Prostate gland (tissue), 2 donors: ENCODE measurements around the gene RAMACL. TPM values are rescaled to one million over a fixed set of nuclear protein-coding genes. Genes with fewer than 3 reads are reported as not detected.

Source experiments
- DNase-seq: peaks from one replicate; pipeline ENCODE4 v3.0.0-alpha.2; 2019; ENCODE audit warnings: low spot score
- H3K27ac ChIP-seq, 2 donors: fragments of 200-600 bp; sonication (generic); 2 replicates each; pipeline ENCODE4 v1.5.1; 2017 to 2019
- H3K27me3 ChIP-seq: fragments of 200-600 bp; sonication (generic); replicated peaks from 2 replicates; pipeline ENCODE4 v1.5.1; 2019; ENCODE audit not compliant: insufficient read depth
- H3K36me3 ChIP-seq, 2 donors: fragments of 200-600 bp; sonication (generic); 1 replicate in 1 of 2; 2 replicates in 1 of 2; pipeline versions ENCODE4 v1.5.1 to v1.8.1; 2017 to 2019
- H3K4me1 ChIP-seq: fragments of 200-600 bp; sonication (generic); replicated peaks from 2 replicates; pipeline ENCODE4 v1.5.1; 2019
- H3K4me3 ChIP-seq, 2 donors: fragments of 200-600 bp; sonication (generic); 2 replicates each; pipeline ENCODE4 v1.5.1; 2017 to 2019
- H3K9me3 ChIP-seq: fragments of 200-600 bp; sonication (generic); 2 replicates; pipeline ENCODE4 v1.5.1; 2017
- CTCF ChIP-seq, 4 experiments: fragments of 200-600 bp in 2 of 4; fragments of 450-650 bp in 2 of 4; sonication (generic) in 2 of 4; IDR thresholded peaks; 1 replicate in 3 of 4; 2 replicates in 1 of 4; pipeline ENCODE4 v1.5.1; 2016 to 2019; ENCODE audit warnings: antibody characterized with exemption in 4 of 4, mild to moderate bottlenecking in 2 of 4, moderate library complexity in 2 of 4
- POLR2A ChIP-seq: fragments of 450-650 bp; IDR thresholded peaks from one replicate; pipeline ENCODE4 v1.6.1; 2016; ENCODE audit warnings: antibody characterized with exemption, mild to moderate bottlenecking
- POLR2AphosphoS5 ChIP-seq: sonication (generic); formaldehyde crosslinking; IDR thresholded peaks from one replicate; pipeline ENCODE4 v1.6.1; 2017; ENCODE audit warnings: antibody characterized with exemption
- WGBS: methylation state at CpG from one replicate; pipeline ENCODE4 v1.1.5; 2018; 5-methylcytosine and 5-hydroxymethylcytosine counted together
- intact Hi-C: fragments of 100-400 bp; cut with DNase I; formaldehyde crosslinking; loops from one replicate; pipeline ENCODE4 v1.14.2; 2022
- total RNA-seq, 2 donors: library from RNA; depleted of rRNA; stranded (reverse); fragments of >200 nt; gene quantifications; one replicate each; pipeline ENCODE4 v1.1.0, GENCODE V29; 2016

The RAMACL gene
- total RNA-seq, 2 donors from 2014 or later = 0.68 to 1.1 TPM

- Histone ChIP-seq H3K4me1 (no peaks in the 10 kb centered on the region), H3K36me3 (no peaks in the 10 kb centered on the region), H3K27me3 (no peaks in the 10 kb centered on the region), H3K9me3 (no peaks in the 10 kb centered on the region), H3K4me3 (no peak overlapping the region), H3K27ac (no peak overlapping the region)
- TF ChIP-seq CTCF (IDR thresholded peaks at IDR 0.05) (no peak), POLR2A (no peak), POLR2AphosphoS5 (no peak)
- intact Hi-C loops = no loop called here
- WGBS = 92% methylated on average over 10 of the region's 10 CpGs
- no peak for DNase-seq
These were observed 28.1 kb upstream of the RAMACL start for GRCh38 chr6:166614589-166614988.

DNA sequence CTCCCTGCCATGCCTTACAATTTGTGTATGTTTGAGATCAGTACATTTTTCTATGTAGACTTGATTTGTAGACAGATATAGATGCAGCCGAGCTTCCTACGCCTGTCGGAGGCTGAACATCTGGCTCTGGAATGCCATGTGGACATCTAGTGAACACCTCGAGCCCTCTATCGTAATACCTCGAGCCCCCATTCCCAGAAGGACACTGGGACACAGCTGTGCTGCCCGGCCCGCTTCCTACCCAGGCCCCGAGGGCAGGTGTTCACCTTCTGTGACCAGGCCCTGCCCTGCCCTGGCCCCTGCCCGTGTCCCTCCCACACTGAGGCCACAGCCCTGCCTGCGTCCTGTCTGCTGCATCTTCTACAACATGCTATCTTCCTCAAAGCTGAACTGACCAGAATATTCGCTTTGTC is 27.7 kb upstream of the RAMACL start:
- no peaks in the 10 kb centered on the region for H3K9me3 ChIP-seq
- no peaks in the 10 kb centered on the region for H3K4me1 ChIP-seq
- no peak overlapping the region for H3K27ac ChIP-seq
- no peak for DNase-seq
- H3K4me3 ChIP-seq = no peak overlapping the region
- intact Hi-C loops = no loop called here
- H3K27me3 ChIP-seq = no peaks in the 10 kb centered on the region
- TF ChIP-seq POLR2A = no peak
- TF ChIP-seq CTCF (IDR thresholded peaks at IDR 0.05) = no peak
- TF ChIP-seq POLR2AphosphoS5 = no peak
- H3K36me3 ChIP-seq = no peaks in the 10 kb centered on the region
- WGBS = 84% methylated on average over 12 of the region's 12 CpGs

GRCh38 chr6:166613027-166613426 is 26.5 kb upstream of the RAMACL start:
- no peak for TF ChIP-seq POLR2A
- no peak for TF ChIP-seq CTCF (IDR thresholded peaks at IDR 0.05)
- no peak for TF ChIP-seq POLR2AphosphoS5
- no peaks in the 10 kb centered on the region for H3K27me3 ChIP-seq
- H3K36me3 ChIP-seq = no peaks in the 10 kb centered on the region
- H3K4me1 ChIP-seq = no peaks in the 10 kb centered on the region
- no peak overlapping the region for H3K27ac ChIP-seq
- DNase-seq = no peak
- intact Hi-C loops = no loop called here
- WGBS = 89% methylated on average over 7 of the region's 7 CpGs
- H3K9me3 ChIP-seq = no peaks in the 10 kb centered on the region
- H3K4me3 ChIP-seq = no peak overlapping the region

GRCh38 chr6:166612471-166612881 is 26.0 kb upstream of the RAMACL start:
- H3K4me3 ChIP-seq = no peak overlapping the region
- no peak overlapping the region for H3K27ac ChIP-seq
- no peaks in the 10 kb centered on the region for H3K4me1 ChIP-seq
- intact Hi-C loops = no loop called here
- H3K27me3 ChIP-seq = no peaks in the 10 kb centered on the region
- no peak for TF ChIP-seq POLR2AphosphoS5
- TF ChIP-seq CTCF (IDR thresholded peaks at IDR 0.05) = no peak
- TF ChIP-seq POLR2A = no peak
- H3K9me3 ChIP-seq = no peaks in the 10 kb centered on the region
- no peak for DNase-seq
- H3K36me3 ChIP-seq = no peaks in the 10 kb centered on the region
- WGBS = 86% methylated on average over 11 of the region's 11 CpGs

GRCh38 chr6:166611631-166612030 is 25.2 kb upstream of the RAMACL start:
- 86% methylated on average over 4 of the region's 4 CpGs for WGBS
- H3K36me3 ChIP-seq = no peaks in the 10 kb centered on the region
- no peaks in the 10 kb centered on the region for H3K4me1 ChIP-seq
- H3K27me3 ChIP-seq = no peaks in the 10 kb centered on the region
- no peak overlapping the region for H3K4me3 ChIP-seq
- TF ChIP-seq POLR2AphosphoS5 = no peak
- TF ChIP-seq POLR2A = no peak
- no peak for TF ChIP-seq CTCF (IDR thresholded peaks at IDR 0.05)
- no peak for DNase-seq
- no peaks in the 10 kb centered on the region for H3K9me3 ChIP-seq
- no peak overlapping the region for H3K27ac ChIP-seq
- intact Hi-C loops = no loop called here
